Activated effector memory CD4-positive, alpha-beta T cell treated with anti-CD3 and anti-CD28 coated beads, Interleukin-2, amount 50 U/mL, for 16 hours (primary cell): Measurements from ENCODE around the gene C5orf47.

Experiments used
- DNase-seq: peaks from one replicate; pipeline ENCODE4 v3.0.0-alpha.2; 2020

The C5orf47 gene, protein sequence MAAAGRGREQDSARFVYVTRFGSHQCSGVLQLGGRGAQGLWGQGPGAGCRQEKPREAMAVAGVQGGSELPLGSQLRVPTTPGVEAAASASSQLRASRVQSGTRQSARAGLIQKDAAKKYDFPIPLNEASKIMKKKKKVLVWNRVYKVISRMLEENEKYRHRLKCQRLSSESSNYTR

GRCh38 chr5:173988554-173989431, at the start of gene C5orf47:
Gene C5orf47 (plus strand): TSS chr5:173989170. CDS start chr5:173989264, 94 bp downstream.
- DNase-seq: no peak

DNA sequence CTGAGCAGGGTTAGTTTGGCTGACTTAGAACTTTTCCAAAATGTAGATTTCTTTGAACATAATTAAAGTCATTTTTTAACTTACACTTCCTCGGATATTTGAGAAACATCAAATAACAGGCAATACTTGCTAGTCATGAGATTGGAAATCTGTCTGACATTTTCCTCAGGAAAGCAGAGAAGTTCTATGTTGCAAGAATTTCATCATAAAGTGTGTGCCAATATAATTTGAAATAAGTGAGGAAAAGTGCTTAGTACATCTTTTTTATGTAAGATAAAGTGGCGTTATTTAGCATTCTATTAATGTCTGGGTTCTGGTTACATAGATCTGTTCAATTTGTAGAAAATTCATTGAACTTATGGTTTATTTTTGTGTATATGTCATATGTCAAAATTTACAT, 48.7 kb upstream of the C5orf47 start:
- no peak for DNase-seq

GRCh38 chr5:173941102-173941501, 47.9 kb upstream of the C5orf47 start:
- no peak for DNase-seq

- no peak for DNase-seq
Observed at GRCh38 chr5:173941758-173942401, 47.1 kb upstream of the C5orf47 start.

GRCh38 chr5:173944511-173944910, 44.5 kb upstream of the C5orf47 start:
- DNase-seq: no peak

GRCh38 chr5:173945160-173945559, 43.8 kb upstream of the C5orf47 start:
- no peak for DNase-seq

DNA sequence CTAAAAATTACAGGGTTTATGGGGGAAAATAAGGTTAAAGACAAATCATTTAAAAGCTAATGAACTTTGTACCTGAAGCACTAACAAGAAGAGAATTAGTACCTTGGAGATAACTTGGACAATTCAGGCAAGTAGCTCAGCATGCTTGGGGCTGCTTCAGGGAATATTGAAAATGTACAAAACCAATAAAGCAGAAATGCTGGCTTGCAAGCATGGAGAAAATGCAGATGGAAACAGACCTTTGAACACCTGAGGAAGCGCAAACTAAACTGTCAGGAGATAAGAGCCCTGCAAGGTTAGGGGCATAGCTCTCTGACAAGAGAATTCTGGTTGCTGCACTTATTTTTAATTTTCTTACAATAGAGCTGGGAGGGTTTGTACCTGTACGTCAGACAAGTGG, 42.6 kb upstream of the C5orf47 start:
- DNase-seq: no peak

GRCh38 chr5:173950829-173951228, 38.1 kb upstream of the C5orf47 start:
- DNase-seq: no peak

GRCh38 chr5:173953528-173954090, 35.4 kb upstream of the C5orf47 start:
- no peak for DNase-seq

GRCh38 chr5:173954671-173955521, 34.1 kb upstream of the C5orf47 start:
- no peak for DNase-seq

GRCh38 chr5:173960986-173961385, 28.0 kb upstream of the C5orf47 start:
- DNase-seq: no peak

DNA sequence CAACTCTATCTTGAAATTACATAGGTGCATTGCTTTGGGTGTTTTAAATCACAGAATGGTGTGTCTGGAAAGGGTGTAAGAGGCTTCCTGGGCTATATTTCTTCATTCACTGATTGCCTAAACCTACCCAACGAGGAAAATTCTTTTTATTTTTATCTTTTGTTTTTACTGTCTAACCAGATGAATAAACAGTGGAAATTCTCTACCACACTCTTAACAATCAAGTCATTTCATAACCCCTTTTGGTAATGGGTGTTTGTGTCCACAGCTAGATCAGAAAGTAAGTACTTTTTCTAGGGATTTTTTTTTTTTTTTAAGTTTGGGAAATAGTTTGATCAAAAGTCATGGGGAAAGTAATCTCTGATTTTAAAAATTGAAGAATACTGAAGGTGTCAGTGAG, 27.6 kb upstream of the C5orf47 start:
- no peak for DNase-seq

- DNase-seq: no peak
Observed at GRCh38 chr5:173962436-173962972, 26.5 kb upstream of the C5orf47 start.

DNA sequence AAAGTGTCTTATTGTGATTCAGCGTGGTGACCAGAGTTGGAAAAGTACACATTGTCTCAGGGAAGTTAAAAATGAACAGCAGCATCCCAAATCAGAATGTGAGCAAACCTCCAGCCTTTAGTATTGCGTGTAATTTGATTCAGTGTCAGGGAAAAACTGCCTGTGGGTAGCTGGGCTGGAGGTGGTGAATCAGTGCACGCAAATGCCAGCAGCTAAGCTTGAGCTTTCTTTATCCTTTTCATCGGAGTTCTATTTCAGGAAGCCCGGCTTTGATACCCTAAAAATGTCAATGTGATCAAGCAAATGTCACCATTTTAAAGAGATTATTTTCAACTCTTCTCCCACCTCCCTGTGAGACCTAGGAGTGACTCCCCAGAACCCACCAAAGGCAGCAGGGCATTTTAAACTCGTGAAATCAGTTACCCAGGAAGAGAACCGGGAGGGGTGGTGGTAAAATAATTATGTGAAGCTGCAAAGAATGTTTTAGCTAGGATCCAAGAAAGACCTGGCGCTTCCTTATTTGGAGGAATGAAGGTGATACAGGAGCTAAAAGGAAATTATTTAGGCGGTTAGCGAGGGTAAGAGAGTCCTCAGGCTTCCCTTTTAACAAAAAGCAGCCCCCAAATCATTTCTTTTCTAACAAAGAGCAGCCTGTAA, 25.7 kb upstream of the C5orf47 start:
- no peak for DNase-seq

GRCh38 chr5:173963867-173964441, 25.0 kb upstream of the C5orf47 start:
- DNase-seq: no peak

DNA sequence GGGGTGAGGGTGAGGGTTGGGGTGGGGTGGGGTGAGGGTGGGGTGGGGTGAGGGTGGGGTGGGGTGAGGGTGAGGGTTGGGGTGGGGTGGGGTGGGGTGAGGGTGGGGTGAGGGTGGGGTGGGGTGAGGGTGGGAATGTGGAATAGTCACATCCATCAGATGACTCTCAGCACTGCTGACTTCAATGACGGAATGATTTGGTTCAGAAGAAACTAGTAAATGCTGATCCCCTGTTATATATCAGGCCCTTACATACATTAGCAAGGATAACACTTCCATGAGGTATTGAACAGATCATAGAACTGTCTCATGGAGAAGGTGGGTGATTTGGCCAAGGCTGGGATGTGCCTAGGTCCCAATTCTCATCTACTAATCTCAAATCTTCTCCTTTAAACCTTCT, 24.5 kb upstream of the C5orf47 start:
- DNase-seq: no peak

- DNase-seq: no peak
Observed at GRCh38 chr5:173967241-173967640, 21.7 kb upstream of the C5orf47 start.

GRCh38 chr5:173968154-173968797, 20.7 kb upstream of the C5orf47 start:
- DNase-seq: no peak

GRCh38 chr5:173969167-173970049, 19.6 kb upstream of the C5orf47 start:
- no peak for DNase-seq
